Ovary (tissue), 9 donors: ENCODE results near the gene TMEM37. TPM values are rescaled to one million over a fixed set of nuclear protein-coding genes. Genes with fewer than 3 reads are reported as not detected.

Source experiments
- DNase-seq, 5 donors: peaks; one replicate each; pipeline ENCODE4 v3.0.0-alpha.2; 2019 to 2020
- H3K27ac ChIP-seq, 2 donors: fragments of 200-600 bp; one replicate each; pipeline versions ENCODE4 v1.5.1 to v1.8.0; 2019 to 2022
- H3K27me3 ChIP-seq: fragments of 200-600 bp; one replicate; pipeline ENCODE4 v1.8.0; 2022
- H3K36me3 ChIP-seq: fragments of 200-600 bp; sonication (generic); one replicate; pipeline ENCODE4 v1.5.1; 2019
- H3K4me1 ChIP-seq: one replicate; pipeline ENCODE4 v1.8.1; 2013; ENCODE audit warnings: mild to moderate bottlenecking, moderate library complexity; ENCODE audit not compliant: insufficient read depth
- H3K4me3 ChIP-seq: fragments of 200-600 bp; sonication (generic); one replicate; pipeline ENCODE4 v1.5.1; 2017
- H3K9me3 ChIP-seq, 2 donors: fragments of 200-600 bp in 1 of 2; sonication (generic) in 1 of 2; one replicate each; pipeline versions ENCODE4 v1.5.1 to v1.8.1; 2013 to 2019; ENCODE audit warnings: mild to moderate bottlenecking in 1 of 2, moderate library complexity in 1 of 2
- CTCF ChIP-seq, 3 donors: fragments of 450-650 bp in 2 of 3; fragments of 200-600 bp in 1 of 3; IDR thresholded peaks; one replicate each; pipeline versions ENCODE4 v1.5.1 to v1.8.0; 2016 to 2022; ENCODE audit warnings: antibody characterized with exemption in 3 of 3, mild to moderate bottlenecking in 1 of 3
- EP300 ChIP-seq: sonication (generic); formaldehyde crosslinking; IDR thresholded peaks from one replicate; pipeline ENCODE4 v1.6.1; 2017; ENCODE audit warnings: antibody characterized with exemption
- POLR2A ChIP-seq: fragments of 450-650 bp; IDR thresholded peaks from one replicate; pipeline ENCODE4 v1.6.1; 2017; ENCODE audit warnings: antibody characterized with exemption, mild to moderate bottlenecking, moderate library complexity
- WGBS, 3 donors: extraction: QIAGEN DNeasy Blood & Tissue Kit in 1 of 3; methylation state at CpG; one replicate each; pipeline versions ENCODE4 v1.1.5 to v1.1.7; 2013 to 2017; 5-methylcytosine and 5-hydroxymethylcytosine counted together
- intact Hi-C, 4 donors: fragments of 100-400 bp; cut with DNase I; formaldehyde crosslinking; loops; one replicate each; pipeline versions ENCODE4 v1.11.0 to v1.15.1; 2022 to 2023
- polyA plus RNA-seq, 2 donors: library from polyadenylated mRNA; stranded (reverse); fragments of 200-250 nt in 1 of 2; fragments of 350-450 nt in 1 of 2; fragmentation: Illumina TruSeq in 1 of 2; extraction: RNeasy Lipid Tissue Mini Kit (QIAGEN cat#74804) in 1 of 2; gene quantifications; one replicate each; pipeline ENCODE4 v1.2.3, GENCODE V29; 2013 to 2014
- total RNA-seq, 7 donors: library from RNA; depleted of rRNA in 2 of 7; stranded (reverse); fragments of >200 nt in 2 of 7; fragmentation: NEBNext Ultra II Directional in 3 of 7; extraction: Animal tissue kit (Norgen Biotek cat#: 25700) in 3 of 7; gene quantifications; one replicate each; pipeline versions ENCODE4 v1.1.0 to v1.2.4, GENCODE V29; 2016 to 2023
- donor health status: DM: no; HTN: no; CAD: no; lungs with moderate emphysema.
- donor health status: DM: no; HTN: no; CAD: no.
- donor health status: Bipolar disorder and iron deficiency.
- donor health status: DM: yes; HTN: yes; CAD: no.
- donor health status: DM: no; HTN: no; CAD: no.
- donor health status: DM: yes; HTN: yes; CAD: no.

The TMEM37 gene
- total and polyA plus RNA-seq, 9 donors = 9.5 to 32.5 (median 18.1) TPM

GRCh38 chr2:119464981-119465380 lies 33.3 kb downstream of the TMEM37 start:
- Histone ChIP-seq H3K4me3 (no peak overlapping the region), H3K4me1 (no peaks in the 10 kb centered on the region), H3K27ac (no peak overlapping the region), H3K27me3 (no peaks in the 10 kb centered on the region), H3K9me3 (no peaks in the 10 kb centered on the region), H3K36me3 (no peaks in the 10 kb centered on the region)
- 81 to 97% (median 92%) methylated on average over 4 of the region's 4 CpGs for WGBS, 3 donors
- no peak for TF ChIP-seq POLR2A
- TF ChIP-seq CTCF (IDR thresholded peaks at IDR 0.05) = no peak
- no peak for TF ChIP-seq EP300
- intact Hi-C loops = no loop called here
- no peak for DNase-seq

- Histone ChIP-seq H3K36me3 (no peaks in the 10 kb centered on the region), H3K27me3 (no peaks in the 10 kb centered on the region), H3K4me1 (no peaks in the 10 kb centered on the region), H3K27ac (no peak overlapping the region), H3K4me3 (no peak overlapping the region), H3K9me3 (no peaks in the 10 kb centered on the region)
- TF ChIP-seq EP300 (no peak), POLR2A (no peak), CTCF (IDR thresholded peaks at IDR 0.05) (no peak)
- WGBS, 3 donors = 87 to 94% (median 90%) methylated on average over 11 of the region's 11 CpGs
- DNase-seq = no peak
- intact Hi-C loops = no loop called here
Measured at GRCh38 chr2:119465687-119466086, 34.0 kb downstream of the TMEM37 start.

GRCh38 chr2:119466373-119466772 lies 34.7 kb downstream of the TMEM37 start:
- 80 to 87% (median 87%) methylated on average over 4 of the region's 4 CpGs for WGBS, 3 donors
- intact Hi-C loops = no loop called here
- Histone ChIP-seq H3K36me3 (no peaks in the 10 kb centered on the region), H3K27ac (no peak overlapping the region), H3K9me3 (no peaks in the 10 kb centered on the region), H3K27me3 (no peaks in the 10 kb centered on the region), H3K4me1 (no peaks in the 10 kb centered on the region), H3K4me3 (no peak overlapping the region)
- no peak for DNase-seq
- TF ChIP-seq EP300 (no peak), POLR2A (no peak), CTCF (IDR thresholded peaks at IDR 0.05) (no peak)

- Histone ChIP-seq H3K27ac (no peak overlapping the region), H3K4me1 (no peaks in the 10 kb centered on the region), H3K36me3 (no peaks in the 10 kb centered on the region), H3K27me3 (no peaks in the 10 kb centered on the region), H3K9me3 (no peaks in the 10 kb centered on the region), H3K4me3 (no peak overlapping the region)
- 37 to 42% (median 40%) methylated on average over 3 of the region's 3 CpGs for WGBS, 3 donors
- intact Hi-C loops = no loop called here
- no peak for DNase-seq
- no peak for TF ChIP-seq POLR2A
- no peak for TF ChIP-seq EP300
- no peak for TF ChIP-seq CTCF (IDR thresholded peaks at IDR 0.05)
Measured at GRCh38 chr2:119468154-119468955, 36.7 kb downstream of the TMEM37 start.
